Astrocyte of the cerebellum (primary cell): Measurements from ENCODE around the gene NEDD4.

Experiments
- DNase-seq: peaks from one replicate; pipeline ENCODE4 v3.0.0-alpha.2; 2011; ENCODE audit warnings: low read depth
- H3K4me3 ChIP-seq: 2 replicates; pipeline ENCODE4 v1.5.1; 2011; ENCODE audit warnings: mild to moderate bottlenecking, low read depth, low read length, moderate library complexity
- CTCF ChIP-seq: IDR thresholded peaks from 2 replicates; pipeline ENCODE4 v1.5.1; 2012; ENCODE audit warnings: low read length, low read depth, moderate library complexity, mild to moderate bottlenecking; ENCODE audit errors: missing control alignments
- in situ Hi-C: cut with HindIII; loops from 2 replicates; pipeline ENCODE4 v1.10.0; 2017; ENCODE audit warnings: low sequenced_read_pairs

NEDD4 gene

GRCh38 chr15:55902981-55903380 is 90.4 kb downstream of the NEDD4 start:
- no peak for TF ChIP-seq CTCF
- in situ Hi-C loops: no loop called here
- H3K4me3 ChIP-seq: no peak overlapping the region
- no peak for DNase-seq

- no peak overlapping the region for H3K4me3 ChIP-seq
- DNase-seq: no peak
- in situ Hi-C loops: no loop called here
- no peak for TF ChIP-seq CTCF
These were observed 93.4 kb downstream of the NEDD4 start for GRCh38 chr15:55900019-55900418.

GRCh38 chr15:55899537-55899936 is 93.9 kb downstream of the NEDD4 start:
- DNase-seq: no peak
- in situ Hi-C loops: no loop called here
- H3K4me3 ChIP-seq: no peak overlapping the region
- no peak for TF ChIP-seq CTCF

GRCh38 chr15:55897560-55898336 is 95.7 kb downstream of the NEDD4 start:
- DNase-seq: no peak
- TF ChIP-seq CTCF: peak; percentile 83
- in situ Hi-C loops: no loop called here
- H3K4me3 ChIP-seq: no peak overlapping the region

GRCh38 chr15:55894399-55894965 is 98.9 kb downstream of the NEDD4 start:
- in situ Hi-C loops: no loop called here
- no peak overlapping the region for H3K4me3 ChIP-seq
- no peak for DNase-seq
- no peak for TF ChIP-seq CTCF

- in situ Hi-C loops: no loop called here
- TF ChIP-seq CTCF: no peak
- H3K4me3 ChIP-seq: no peak overlapping the region
- DNase-seq: no peak
These were observed 99.6 kb downstream of the NEDD4 start for GRCh38 chr15:55893852-55894251.
